ENCODE data around the gene LIN9. TPM values are rescaled to one million over a fixed set of nuclear protein-coding genes. Genes with fewer than 3 reads are reported as not detected.
"Not testable (repeated sequence)": the region's sequence is repeated elsewhere in the genome, so short reads cannot be mapped to it uniquely, and the experiment has no call there.

Gene LIN9
- total and polyA plus RNA-seq, 3 experiments from 2014 or later: 3.5 to 10.7 (median 10.0) TPM

DNA sequence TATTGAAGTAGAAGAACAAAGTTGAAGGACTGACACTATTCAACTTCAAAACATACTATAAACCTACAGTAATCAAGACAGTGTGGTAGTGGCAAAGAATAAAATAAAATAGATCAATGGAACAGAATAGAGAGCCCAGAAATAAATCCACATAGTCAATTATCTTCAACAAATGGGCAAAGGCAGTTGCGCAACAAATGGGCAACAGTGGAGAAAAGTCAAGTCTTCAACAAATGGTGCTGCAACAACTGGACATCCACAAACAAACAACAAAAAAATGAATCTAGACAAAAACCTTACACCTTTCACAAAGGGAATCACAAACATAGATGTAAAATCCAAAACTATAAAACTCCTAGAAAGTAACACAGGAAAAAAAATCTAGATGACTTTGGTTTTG, 47.1 kb downstream of the LIN9 start:
- H3K4me1 ChIP-seq (ENCODE audit: insufficient read depth, low read length): no peaks in the 10 kb centered on the region
- CTCF ChIA-PET: no interaction called here
- no peaks in the 10 kb centered on the region for H3K27me3 ChIP-seq (ENCODE audit: insufficient read depth, low read length, poor library complexity, severe bottlenecking)
- no peak overlapping the region for H3K4me3 ChIP-seq (ENCODE audit: low read length)
- H3K9me3 ChIP-seq (ENCODE audit: low read length): no peaks in the 10 kb centered on the region
- no peak overlapping the region for H3K4me3 Mint-ChIP-seq
- peaks cover 22 to 36% (median 25%) of the 10 kb centered on the region in 3 donors for H3K36me3 Mint-ChIP-seq
- no peaks in the 10 kb centered on the region for H3K4me1 Mint-ChIP-seq
- peak overlapping the region in 1 of 8 donors; percentile 24 for H3K27ac Mint-ChIP-seq
- H3K9me3 Mint-ChIP-seq: peaks cover 6 to 19% (median 9%) of the 10 kb centered on the region in 5 donors
- no peaks in the 10 kb centered on the region for H3K27me3 Mint-ChIP-seq
- POLR2A ChIA-PET: no interaction called here
- no peak for DNase-seq
- no peak overlapping the region for H3K27ac ChIP-seq (ENCODE audit: low read depth, low read length)
- H3K36me3 ChIP-seq (ENCODE audit: insufficient read depth, low read length): no peaks in the 10 kb centered on the region

GRCh38 chr1:226255380-226255779, 53.6 kb downstream of the LIN9 start:
- no peaks in the 10 kb centered on the region for H3K4me1 Mint-ChIP-seq
- DNase-seq: no peak
- no peak overlapping the region for H3K27ac Mint-ChIP-seq
- Histone ChIP-seq H3K4me3 (ENCODE audit: low read length) (no peak overlapping the region), H3K36me3 (ENCODE audit: insufficient read depth, low read length) (no peaks in the 10 kb centered on the region), H3K9me3 (ENCODE audit: low read length) (no peaks in the 10 kb centered on the region), H3K4me1 (ENCODE audit: insufficient read depth, low read length) (no peaks in the 10 kb centered on the region), H3K27me3 (ENCODE audit: insufficient read depth, low read length, poor library complexity, severe bottlenecking) (no peaks in the 10 kb centered on the region), H3K27ac (ENCODE audit: low read depth, low read length) (no peak overlapping the region)
- H3K36me3 Mint-ChIP-seq: peaks cover 14 to 26% (median 16%) of the 10 kb centered on the region in 3 donors
- H3K27me3 Mint-ChIP-seq: no peaks in the 10 kb centered on the region
- peaks cover 6 to 14% (median 9%) of the 10 kb centered on the region in 5 donors for H3K9me3 Mint-ChIP-seq
- CTCF ChIA-PET: no interaction called here
- POLR2A ChIA-PET: no interaction called here
- H3K4me3 Mint-ChIP-seq: no peak overlapping the region

DNA sequence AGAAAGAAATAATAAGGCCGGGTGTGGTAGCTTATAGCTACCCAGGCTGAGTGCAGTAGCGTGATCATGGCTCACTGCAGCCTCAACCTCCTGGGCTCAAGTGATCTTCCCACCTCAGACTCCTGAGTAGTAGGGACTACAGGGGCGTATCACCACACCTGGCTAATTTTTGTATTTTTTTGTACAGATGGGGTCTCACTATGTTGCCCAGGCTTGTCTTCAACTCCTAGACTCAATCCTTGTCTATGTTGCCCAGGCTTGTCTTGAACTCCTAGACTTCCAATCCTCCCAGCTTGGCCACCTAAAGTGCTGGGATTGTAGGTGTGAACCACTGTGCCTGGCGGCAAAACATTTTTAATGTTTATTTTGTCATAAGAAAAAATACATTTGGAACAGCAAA, 55.0 kb downstream of the LIN9 start:
- Mint-ChIP-seq H3K36me3 (peaks cover 4 to 22% (median 7%) of the 10 kb centered on the region in 3 donors), H3K9me3 (no peaks in the 10 kb centered on the region), H3K27me3 (no peaks in the 10 kb centered on the region), H3K27ac (no peak overlapping the region), H3K4me1 (no peaks in the 10 kb centered on the region), H3K4me3 (no peak overlapping the region)
- no peaks in the 10 kb centered on the region for H3K4me1 ChIP-seq (ENCODE audit: insufficient read depth, low read length)
- no peaks in the 10 kb centered on the region for H3K27me3 ChIP-seq (ENCODE audit: insufficient read depth, low read length, poor library complexity, severe bottlenecking)
- H3K27ac ChIP-seq (ENCODE audit: low read depth, low read length): no peak overlapping the region
- POLR2A ChIA-PET: no interaction called here
- DNase-seq: no peak
- H3K4me3 ChIP-seq (ENCODE audit: low read length): no peak overlapping the region
- CTCF ChIA-PET: no interaction called here
- H3K9me3 ChIP-seq (ENCODE audit: low read length): no peaks in the 10 kb centered on the region
- no peaks in the 10 kb centered on the region for H3K36me3 ChIP-seq (ENCODE audit: insufficient read depth, low read length)

DNA sequence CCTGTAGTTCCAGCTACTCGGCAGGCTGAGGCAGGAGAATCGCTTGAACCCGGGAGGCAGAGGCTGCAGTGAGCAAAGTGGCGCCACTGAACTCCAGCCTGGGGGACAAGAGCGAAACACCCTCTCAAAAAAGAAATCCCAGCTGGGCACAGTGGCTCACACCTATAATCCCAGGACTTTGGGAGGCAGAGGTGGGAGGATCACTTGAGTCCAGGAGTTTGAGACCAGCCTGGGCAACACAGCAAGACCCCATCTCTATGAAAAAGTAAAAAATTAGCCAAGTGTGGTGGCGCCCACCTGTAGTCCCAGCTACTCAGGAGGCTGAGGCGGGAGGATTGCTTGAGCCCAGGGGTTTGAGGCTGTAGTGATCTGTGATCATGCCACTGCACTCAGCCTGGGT, 56.1 kb downstream of the LIN9 start:
- H3K27ac Mint-ChIP-seq; H3K4me3 ChIP-seq (ENCODE audit: low read length); H3K4me3 Mint-ChIP-seq; POLR2A ChIA-PET; H3K9me3 ChIP-seq (ENCODE audit: low read length); H3K27ac ChIP-seq (ENCODE audit: low read depth, low read length); H3K4me1 ChIP-seq (ENCODE audit: insufficient read depth, low read length); CTCF ChIA-PET; H3K27me3 Mint-ChIP-seq; DNase-seq; H3K9me3 Mint-ChIP-seq; H3K27me3 ChIP-seq (ENCODE audit: insufficient read depth, low read length, poor library complexity, severe bottlenecking); H3K4me1 Mint-ChIP-seq; H3K36me3 ChIP-seq (ENCODE audit: insufficient read depth, low read length): not testable (repeated sequence)
- peaks cover 4 to 27% (median 7%) of the 10 kb centered on the region in 3 donors for H3K36me3 Mint-ChIP-seq

DNA sequence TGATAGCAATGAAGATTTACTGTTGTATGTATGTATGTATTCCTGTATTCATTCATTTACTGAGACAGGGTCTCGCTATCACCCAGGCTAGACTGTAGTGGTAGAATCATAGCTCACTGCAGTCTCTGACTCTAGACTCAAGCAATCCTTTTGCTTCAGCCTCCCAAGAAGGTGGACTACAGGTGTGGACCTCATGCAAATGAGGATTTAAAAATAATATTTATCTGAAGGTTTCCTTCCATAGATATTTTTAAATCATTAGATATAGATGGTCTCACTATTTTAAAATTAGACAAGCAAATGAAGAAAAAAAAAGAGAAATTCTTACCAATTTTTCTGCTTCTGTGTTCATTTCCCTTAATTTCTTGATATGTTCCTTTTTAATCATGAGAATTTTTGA, 58.5 kb downstream of the LIN9 start:
- H3K9me3 Mint-ChIP-seq: no peaks in the 10 kb centered on the region

DNA sequence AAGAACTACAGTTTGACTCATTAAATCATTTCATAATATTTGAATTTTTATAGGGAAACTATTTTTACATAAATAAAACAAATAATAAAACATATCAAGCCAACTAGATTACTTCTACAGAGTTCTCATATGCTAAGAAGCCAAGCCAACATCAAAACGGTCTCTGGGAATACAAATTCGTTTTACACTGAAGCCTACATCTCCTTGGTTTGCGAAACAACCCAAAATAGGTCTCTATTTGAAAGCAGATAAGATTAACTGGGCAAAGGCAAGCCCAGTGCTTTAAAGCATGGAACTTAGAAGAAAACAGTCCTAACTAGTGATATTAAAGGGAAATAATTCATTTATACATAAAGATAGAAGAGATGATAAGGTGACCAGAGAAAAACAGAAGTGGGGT, 60.2 kb downstream of the LIN9 start:
- no peaks in the 10 kb centered on the region for H3K9me3 Mint-ChIP-seq
- Histone ChIP-seq H3K27me3 (ENCODE audit: insufficient read depth, low read length, poor library complexity, severe bottlenecking) (no peaks in the 10 kb centered on the region), H3K4me1 (ENCODE audit: insufficient read depth, low read length) (no peaks in the 10 kb centered on the region), H3K36me3 (ENCODE audit: insufficient read depth, low read length) (no peaks in the 10 kb centered on the region), H3K4me3 (ENCODE audit: low read length) (no peak overlapping the region), H3K27ac (ENCODE audit: low read depth, low read length) (no peak overlapping the region), H3K9me3 (ENCODE audit: low read length) (no peaks in the 10 kb centered on the region)
- no peaks in the 10 kb centered on the region for H3K4me1 Mint-ChIP-seq
- H3K27me3 Mint-ChIP-seq: no peaks in the 10 kb centered on the region
- no peak overlapping the region for H3K4me3 Mint-ChIP-seq
- ChIA-PET CTCF (no interaction called here), POLR2A (no interaction called here)
- H3K27ac Mint-ChIP-seq: no peak overlapping the region
- peaks cover 4 to 27% (median 12%) of the 10 kb centered on the region in 3 donors for H3K36me3 Mint-ChIP-seq
- no peak for DNase-seq

More for the DNA sequence above, 58.5 kb downstream of the LIN9 start:
- ChIA-PET CTCF (no interaction called here), POLR2A (no interaction called here)
- Histone ChIP-seq H3K4me1 (ENCODE audit: insufficient read depth, low read length) (no peaks in the 10 kb centered on the region), H3K27ac (ENCODE audit: low read depth, low read length) (no peak overlapping the region), H3K27me3 (ENCODE audit: insufficient read depth, low read length, poor library complexity, severe bottlenecking) (no peaks in the 10 kb centered on the region), H3K4me3 (ENCODE audit: low read length) (no peak overlapping the region), H3K36me3 (ENCODE audit: insufficient read depth, low read length) (no peaks in the 10 kb centered on the region), H3K9me3 (ENCODE audit: low read length) (no peaks in the 10 kb centered on the region)
- H3K4me1 Mint-ChIP-seq: no peaks in the 10 kb centered on the region
- H3K27me3 Mint-ChIP-seq: no peaks in the 10 kb centered on the region
- no peak for DNase-seq
- H3K36me3 Mint-ChIP-seq: peaks cover 4 to 23% (median 7%) of the 10 kb centered on the region in 3 donors
- H3K27ac Mint-ChIP-seq: no peak overlapping the region
- H3K4me3 Mint-ChIP-seq: no peak overlapping the region

- Histone ChIP-seq H3K36me3 (ENCODE audit: insufficient read depth, low read length) (no peaks in the 10 kb centered on the region), H3K27me3 (ENCODE audit: insufficient read depth, low read length, poor library complexity, severe bottlenecking) (no peaks in the 10 kb centered on the region)
- CTCF ChIA-PET: no interaction called here
Measured at GRCh38 chr1:226248091-226248490, 60.9 kb downstream of the LIN9 start.

GRCh38 chr1:226239421-226239820, 69.5 kb downstream of the LIN9 start:
- Histone ChIP-seq H3K9me3 (ENCODE audit: low read length) (no peaks in the 10 kb centered on the region), H3K27me3 (ENCODE audit: insufficient read depth, low read length, poor library complexity, severe bottlenecking) (no peaks in the 10 kb centered on the region), H3K4me1 (ENCODE audit: insufficient read depth, low read length) (no peaks in the 10 kb centered on the region), H3K27ac (ENCODE audit: low read depth, low read length) (no peak overlapping the region), H3K36me3 (ENCODE audit: insufficient read depth, low read length) (no peaks in the 10 kb centered on the region), H3K4me3 (ENCODE audit: low read length) (no peak overlapping the region)
- Mint-ChIP-seq H3K27ac (no peak overlapping the region), H3K4me3 (no peak overlapping the region), H3K27me3 (no peaks in the 10 kb centered on the region), H3K4me1 (no peaks in the 10 kb centered on the region), H3K36me3 (peaks cover 11 to 30% (median 19%) of the 10 kb centered on the region in 3 donors), H3K9me3 (no peaks in the 10 kb centered on the region)
- ChIA-PET POLR2A (no interaction called here), CTCF (no interaction called here)
- no peak for DNase-seq

More at GRCh38 chr1:226248091-226248490, 60.9 kb downstream of the LIN9 start:
- H3K36me3 Mint-ChIP-seq: peaks cover 4 to 27% (median 12%) of the 10 kb centered on the region in 3 donors
- no peaks in the 10 kb centered on the region for H3K9me3 Mint-ChIP-seq
- H3K27ac Mint-ChIP-seq: peak overlapping the region in 1 of 8 donors; percentile 34
- Histone ChIP-seq H3K4me1 (ENCODE audit: insufficient read depth, low read length) (no peaks in the 10 kb centered on the region), H3K4me3 (ENCODE audit: low read length) (no peak overlapping the region), H3K9me3 (ENCODE audit: low read length) (no peaks in the 10 kb centered on the region), H3K27ac (ENCODE audit: low read depth, low read length) (no peak overlapping the region)
- H3K27me3 Mint-ChIP-seq: no peaks in the 10 kb centered on the region
- no peak for DNase-seq
- no peak overlapping the region for H3K4me3 Mint-ChIP-seq
- POLR2A ChIA-PET: no interaction called here
- H3K4me1 Mint-ChIP-seq: no peaks in the 10 kb centered on the region

DNA sequence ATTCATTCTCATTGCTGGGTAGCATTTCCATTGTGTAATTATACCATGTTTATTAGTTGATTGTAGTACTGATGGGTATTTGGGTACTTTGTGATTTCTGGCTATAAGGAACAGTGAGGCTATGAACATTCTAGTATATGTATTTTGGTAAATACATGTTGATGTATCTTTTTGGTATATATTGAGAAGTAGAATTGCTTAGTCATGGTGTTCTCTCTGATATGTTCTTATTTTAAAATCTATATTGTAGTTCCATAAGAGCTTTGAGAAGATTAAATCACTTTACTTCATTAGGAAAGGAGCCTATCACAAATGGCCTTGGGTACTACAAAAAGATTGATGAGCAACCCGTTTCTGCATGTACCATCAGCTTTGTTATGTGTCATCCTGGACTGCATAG, 72.1 kb downstream of the LIN9 start:
- H3K36me3 ChIP-seq (ENCODE audit: insufficient read depth, low read length): no peaks in the 10 kb centered on the region
- no peaks in the 10 kb centered on the region for H3K9me3 ChIP-seq (ENCODE audit: low read length)
- no peak overlapping the region for H3K27ac ChIP-seq (ENCODE audit: low read depth, low read length)
- H3K27me3 Mint-ChIP-seq: no peaks in the 10 kb centered on the region
- no peaks in the 10 kb centered on the region for H3K9me3 Mint-ChIP-seq
- ChIA-PET CTCF (no interaction called here), POLR2A (no interaction called here)
- H3K4me3 Mint-ChIP-seq: no peak overlapping the region
- no peaks in the 10 kb centered on the region for H3K4me1 Mint-ChIP-seq
- no peaks in the 10 kb centered on the region for H3K4me1 ChIP-seq (ENCODE audit: insufficient read depth, low read length)
- H3K27ac Mint-ChIP-seq: no peak overlapping the region
- H3K27me3 ChIP-seq (ENCODE audit: insufficient read depth, low read length, poor library complexity, severe bottlenecking): no peaks in the 10 kb centered on the region
- peaks cover 11 to 39% (median 18%) of the 10 kb centered on the region in 3 donors for H3K36me3 Mint-ChIP-seq
- DNase-seq: no peak
- no peak overlapping the region for H3K4me3 ChIP-seq (ENCODE audit: low read length)
